Keratinocyte (primary cell): ENCODE measurements around the gene CREBL2. TPM values are rescaled to one million over a fixed set of nuclear protein-coding genes. Genes with fewer than 3 reads are reported as not detected.
A peak's percentile ranks its signal among the peaks of the same experiment; 100 is the strongest.

Experiments used
- DNase-seq: peaks from one replicate; pipeline ENCODE4 v3.0.0-alpha.2; 2011; ENCODE audit warnings: low read depth, missing footprints, low spot score
- FAIRE-seq: peaks from 2 replicates; lab custom pipeline; 2011; peaks lifted over from hg19 to GRCh38; lab: Jason Lieb, UNC
- H2AFZ ChIP-seq: 2 replicates; pipeline ENCODE4 v1.6.0; 2012; ENCODE audit warnings: low read length, control low read depth, inconsistent platforms; ENCODE audit not compliant: control insufficient read depth
- H3K27ac ChIP-seq: 2 replicates; pipeline ENCODE4 v1.5.1; 2011; ENCODE audit warnings: low read length; ENCODE audit not compliant: control insufficient read depth, insufficient read depth
- H3K27me3 ChIP-seq: 3 replicates; pipeline ENCODE4 v1.6.0; 2011; ENCODE audit warnings: low read length; ENCODE audit not compliant: control insufficient read depth, insufficient read depth; ENCODE audit errors: extremely low read depth
- H3K36me3 ChIP-seq, 2 experiments: 2 replicates in 1 of 2; 3 replicates in 1 of 2; pipeline ENCODE4 v1.5.1; 2011; ENCODE audit warnings: low read length in 2 of 2, mild to moderate bottlenecking in 1 of 2; ENCODE audit not compliant: control insufficient read depth in 2 of 2, insufficient read depth in 2 of 2; ENCODE audit errors: extremely low read depth in 1 of 2
- H3K4me1 ChIP-seq: 3 replicates; pipeline ENCODE4 v1.5.1; 2011; ENCODE audit warnings: low read length; ENCODE audit not compliant: control insufficient read depth, insufficient read depth; ENCODE audit errors: extremely low read depth
- H3K4me2 ChIP-seq: 3 replicates; pipeline ENCODE4 v1.6.0; 2011; ENCODE audit warnings: low read depth, low read length; ENCODE audit not compliant: control insufficient read depth, insufficient read depth; ENCODE audit errors: extremely low read depth
- H3K4me3 ChIP-seq, 3 experiments: fragments of 200-600 bp in 1 of 3; sonication (generic) in 1 of 3; 2 replicates in 2 of 3; 3 replicates in 1 of 3; pipeline ENCODE4 v1.5.1; 2011 to 2016; ENCODE audit warnings: low read length in 3 of 3, mild to moderate bottlenecking in 3 of 3, control low read depth in 2 of 3, inconsistent platforms in 1 of 3, low read depth in 1 of 3, mixed read lengths in 1 of 3, mixed run types in 1 of 3, moderate library complexity in 1 of 3; ENCODE audit not compliant: control insufficient read depth in 2 of 3, insufficient read depth in 2 of 3; ENCODE audit errors: extremely low read depth in 1 of 3
- H3K79me2 ChIP-seq: 2 replicates; pipeline ENCODE4 v1.6.0; 2012; ENCODE audit warnings: low read length; ENCODE audit not compliant: control insufficient read depth, insufficient read depth
- H3K9ac ChIP-seq: 3 replicates; pipeline ENCODE4 v1.6.0; 2011; ENCODE audit warnings: low read length; ENCODE audit not compliant: control insufficient read depth, insufficient read depth; ENCODE audit errors: extremely low read depth
- H3K9me1 ChIP-seq: 3 replicates; pipeline ENCODE4 v1.6.0; 2011; ENCODE audit warnings: low read length; ENCODE audit not compliant: control insufficient read depth, insufficient read depth; ENCODE audit errors: extremely low read depth
- H3K9me3 ChIP-seq: 2 replicates; pipeline ENCODE4 v1.5.1; 2012; ENCODE audit warnings: low read depth, low read length; ENCODE audit not compliant: control insufficient read depth
- H4K20me1 ChIP-seq: 3 replicates; pipeline ENCODE4 v1.6.0; 2011; ENCODE audit warnings: low read length; ENCODE audit not compliant: control insufficient read depth, insufficient read depth; ENCODE audit errors: extremely low read depth
- CTCF ChIP-seq, 3 experiments: IDR thresholded peaks in 1 of 3; conservative IDR thresholded peaks in 1 of 3; optimal IDR thresholded peaks in 1 of 3; 2 replicates in 2 of 3; 3 replicates in 1 of 3; pipeline versions ENCODE3 to v1.5.1; 2011; ENCODE audit warnings: low read length in 3 of 3, mild to moderate bottlenecking in 3 of 3, moderate library complexity in 2 of 3, control low read depth in 1 of 3, inconsistent platforms in 1 of 3; ENCODE audit not compliant: insufficient read depth in 2 of 3; ENCODE audit errors: extremely low read depth in 1 of 3
- EZH2 ChIP-seq: IDR thresholded peaks from one replicate; pipeline ENCODE4 v1.6.1; 2012; ENCODE audit warnings: inconsistent platforms, mild to moderate bottlenecking, low read length, moderate library complexity
- dilution Hi-C: fragments of 300-500 bp; cut with MboI; formaldehyde crosslinking; loops from one replicate; pipeline ENCODE4 v1.7.0; 2020; ENCODE audit warnings: low sequenced_read_pairs; ENCODE audit not compliant: extremely low pct_ligation_motif_present
- polyA plus RNA-seq, 5 experiments: library from polyadenylated mRNA; depleted of rRNA in 3 of 5; stranded (reverse) in 3 of 5; stranded (forward) in 1 of 5; unstranded in 1 of 5; fragments of >200 nt; gene quantifications; 1 replicate in 1 of 5; 2 replicates in 3 of 5; 3 replicates in 1 of 5; pipeline versions ENCODE4 v1.2.1 to v1.2.3, GENCODE V29; 2011 to 2012; ENCODE audit warnings: missing spikeins in 2 of 5, low read depth in 1 of 5, low replicate concordance in 1 of 5

The CREBL2 gene
- polyA plus RNA-seq, 1 donor (not counting 4 experiments of a cell fraction or from before 2014, with no cell fraction given) = 15.8 TPM

- TF ChIP-seq CTCF (optimal IDR thresholded peaks at IDR 0.05 in 1 of 3, IDR thresholded peaks at IDR 0.05 in 1 of 3, conservative IDR thresholded peaks at IDR 0.05 in 1 of 3; ENCODE audit: extremely low read depth in 1 of 3, insufficient read depth in 2 of 3, low read length in 3 of 3) = no peak
- TF ChIP-seq EZH2 = no peak
- H3K36me3 ChIP-seq = no peaks in the 10 kb centered on the region
- peaks cover 5% of the 10 kb centered on the region for H3K79me2 ChIP-seq
- no peaks in the 10 kb centered on the region for H4K20me1 ChIP-seq
- no peak overlapping the region for H3K4me2 ChIP-seq
- DNase-seq (no peak), FAIRE-seq (no peak)
- H3K9me1 ChIP-seq = no peaks in the 10 kb centered on the region
- no peak overlapping the region for H3K4me3 ChIP-seq
- H3K9ac ChIP-seq = no peak overlapping the region
- H3K4me1 ChIP-seq = peaks cover 43% of the 10 kb centered on the region
- H2AFZ ChIP-seq = no peak overlapping the region
- H3K9me3 ChIP-seq = no peaks in the 10 kb centered on the region
- H3K27me3 ChIP-seq = no peaks in the 10 kb centered on the region
- dilution Hi-C loops = no loop called here
- no peak overlapping the region for H3K27ac ChIP-seq
These were observed 2.0 kb upstream of the CREBL2 start for GRCh38 chr12:12609692-12610091.

DNA sequence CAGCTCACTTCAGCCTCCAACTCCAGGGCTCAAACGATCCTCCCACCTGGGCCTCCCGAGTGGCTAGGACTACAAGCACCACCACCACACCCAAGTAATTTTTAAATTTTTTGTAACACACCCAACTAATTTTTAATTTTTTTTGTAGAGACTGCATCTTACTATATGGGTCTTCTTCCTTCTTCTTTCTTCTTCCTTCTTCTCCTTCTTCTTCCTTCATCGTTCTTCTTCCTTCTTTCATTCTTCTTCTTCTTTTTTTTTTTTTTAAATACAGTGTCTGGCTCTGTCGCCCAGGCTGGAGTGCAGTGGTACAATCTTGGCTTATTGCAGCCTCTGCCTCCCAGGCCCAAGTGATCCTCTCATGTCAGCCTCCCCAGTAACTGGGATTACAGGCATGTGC is 965 bp upstream of the CREBL2 start:
- dilution Hi-C loops = no loop called here
- Histone ChIP-seq H2AFZ (no peak overlapping the region), H3K9me1 (no peaks in the 10 kb centered on the region), H3K4me1 (peaks cover 36% of the 10 kb centered on the region), H3K4me2 (peak overlapping the region; percentile 96), H3K79me2 (peaks cover 7% of the 10 kb centered on the region), H3K27me3 (no peaks in the 10 kb centered on the region), H3K9ac (peak overlapping the region; percentile 86), H3K4me3 (no peak overlapping the region), H3K27ac (peak overlapping the region; percentile 84), H4K20me1 (no peaks in the 10 kb centered on the region), H3K36me3 (no peaks in the 10 kb centered on the region), H3K9me3 (no peaks in the 10 kb centered on the region)
- no peak for TF ChIP-seq CTCF (optimal IDR thresholded peaks at IDR 0.05 in 1 of 3, IDR thresholded peaks at IDR 0.05 in 1 of 3, conservative IDR thresholded peaks at IDR 0.05 in 1 of 3; ENCODE audit: extremely low read depth in 1 of 3, insufficient read depth in 2 of 3, low read length in 3 of 3)
- TF ChIP-seq EZH2 = no peak
- DNase-seq (no peak), FAIRE-seq (no peak)
